Measurements from ENCODE around the gene ELMO1.

The ELMO1 gene

GRCh38 chr7:37290731-37291130, 157.9 kb downstream of the ELMO1 start:
- CTCF ChIA-PET: no interaction called here
- H3K27ac ChIP-seq: no peak overlapping the region
- no peak for DNase-seq (ENCODE audit: low spot score)
- TF ChIP-seq, protein P1, sequence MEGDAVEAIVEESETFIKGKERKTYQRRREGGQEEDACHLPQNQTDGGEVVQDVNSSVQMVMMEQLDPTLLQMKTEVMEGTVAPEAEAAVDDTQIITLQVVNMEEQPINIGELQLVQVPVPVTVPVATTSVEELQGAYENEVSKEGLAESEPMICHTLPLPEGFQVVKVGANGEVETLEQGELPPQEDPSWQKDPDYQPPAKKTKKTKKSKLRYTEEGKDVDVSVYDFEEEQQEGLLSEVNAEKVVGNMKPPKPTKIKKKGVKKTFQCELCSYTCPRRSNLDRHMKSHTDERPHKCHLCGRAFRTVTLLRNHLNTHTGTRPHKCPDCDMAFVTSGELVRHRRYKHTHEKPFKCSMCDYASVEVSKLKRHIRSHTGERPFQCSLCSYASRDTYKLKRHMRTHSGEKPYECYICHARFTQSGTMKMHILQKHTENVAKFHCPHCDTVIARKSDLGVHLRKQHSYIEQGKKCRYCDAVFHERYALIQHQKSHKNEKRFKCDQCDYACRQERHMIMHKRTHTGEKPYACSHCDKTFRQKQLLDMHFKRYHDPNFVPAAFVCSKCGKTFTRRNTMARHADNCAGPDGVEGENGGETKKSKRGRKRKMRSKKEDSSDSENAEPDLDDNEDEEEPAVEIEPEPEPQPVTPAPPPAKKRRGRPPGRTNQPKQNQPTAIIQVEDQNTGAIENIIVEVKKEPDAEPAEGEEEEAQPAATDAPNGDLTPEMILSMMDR (conservative IDR thresholded peaks at IDR 0.05; ENCODE audit: low read depth): no peak
- POLR2A ChIA-PET (ENCODE audit: low non-redundant PET): no interaction called here

DNA sequence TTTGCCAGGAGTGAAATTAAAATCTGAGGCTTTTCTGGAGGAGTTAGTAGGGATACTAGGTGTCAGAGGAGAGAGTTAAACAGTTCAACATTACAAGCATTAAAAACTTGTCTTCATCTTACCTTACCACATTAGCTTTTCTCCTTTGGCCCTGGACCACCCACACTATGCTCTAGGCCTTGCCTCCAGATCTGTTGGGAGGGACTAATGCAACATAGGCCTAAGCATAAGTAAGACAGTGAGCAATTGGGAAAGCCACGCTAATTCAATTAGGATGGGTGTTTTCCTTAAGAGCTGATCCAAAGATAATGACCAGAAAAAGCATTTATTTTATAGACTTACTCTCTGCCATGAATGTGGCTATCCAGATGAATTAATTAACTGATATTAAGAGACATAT, 158.9 kb downstream of the ELMO1 start:
- ChIA-PET CTCF (no interaction called here), POLR2A (ENCODE audit: low non-redundant PET) (no interaction called here)
- TF ChIP-seq, protein P1 (conservative IDR thresholded peaks at IDR 0.05; ENCODE audit: low read depth): no peak
- no peak for DNase-seq (ENCODE audit: low spot score)
- no peak overlapping the region for H3K27ac ChIP-seq

- TF ChIP-seq, protein P1 (conservative IDR thresholded peaks at IDR 0.05; ENCODE audit: low read depth): no peak
- H3K27ac ChIP-seq: no peak overlapping the region
- no peak for DNase-seq (ENCODE audit: low spot score)
- CTCF ChIA-PET: no interaction called here
- POLR2A ChIA-PET (ENCODE audit: low non-redundant PET): no interaction called here
Observed at GRCh38 chr7:37289367-37289766, 159.3 kb downstream of the ELMO1 start.

DNA sequence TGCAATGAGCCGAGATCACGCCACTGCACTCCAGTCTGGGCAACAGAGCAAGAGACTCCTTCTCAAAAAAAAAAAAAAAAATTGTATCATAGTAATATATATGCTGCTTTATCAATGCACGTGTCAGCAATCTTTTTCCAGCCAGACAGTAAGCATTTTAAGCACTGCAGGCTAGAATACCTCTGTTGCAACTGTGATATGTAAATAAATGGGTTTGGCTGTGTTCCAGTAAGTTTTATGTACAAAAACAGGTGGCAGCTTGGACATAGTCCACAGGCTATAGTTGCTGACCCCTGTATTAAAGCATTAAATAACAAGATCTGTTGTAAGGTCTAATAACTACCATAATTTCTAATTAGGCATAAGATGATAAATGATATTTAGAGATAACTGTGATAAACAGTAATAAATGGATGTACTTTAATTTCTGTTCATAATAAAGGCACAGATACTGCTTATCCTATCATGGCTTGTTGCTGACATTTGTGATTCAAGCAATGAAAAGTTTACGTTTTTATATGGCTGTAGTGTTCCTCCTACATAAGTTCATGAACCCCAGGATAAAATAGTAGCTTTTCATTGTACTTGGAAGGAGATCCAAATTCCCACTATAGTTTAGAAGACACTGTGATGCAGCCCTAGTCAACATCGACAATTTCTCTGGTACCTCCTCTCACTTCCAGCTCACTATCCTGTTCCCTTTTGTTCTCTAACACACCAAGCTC, 161.4 kb downstream of the ELMO1 start:
- TF ChIP-seq, protein P1 (conservative IDR thresholded peaks at IDR 0.05; ENCODE audit: low read depth): no peak
- no peak overlapping the region for H3K27ac ChIP-seq
- CTCF ChIA-PET: interaction anchor here (0.6 kb wide), 1 partner anchor 83 kb away, joined by 3 read pairs; no protein-coding TSS in a partner anchor
- POLR2A ChIA-PET (ENCODE audit: low non-redundant PET): no interaction called here
- DNase-seq (ENCODE audit: low spot score): no peak

- H3K27ac ChIP-seq: no peak overlapping the region
- TF ChIP-seq, protein P1 (conservative IDR thresholded peaks at IDR 0.05; ENCODE audit: low read depth): no peak
- ChIA-PET POLR2A (ENCODE audit: low non-redundant PET) (no interaction called here), CTCF (no interaction called here)
- DNase-seq (ENCODE audit: low spot score): no peak
Observed at GRCh38 chr7:37286454-37286832, 162.2 kb downstream of the ELMO1 start.

GRCh38 chr7:37285706-37286453, 162.8 kb downstream of the ELMO1 start:
- ChIA-PET CTCF (no interaction called here), POLR2A (ENCODE audit: low non-redundant PET) (no interaction called here)
- H3K27ac ChIP-seq: no peak overlapping the region
- TF ChIP-seq, protein P1 (conservative IDR thresholded peaks at IDR 0.05; ENCODE audit: low read depth): no peak
- DNase-seq (ENCODE audit: low spot score): no peak
